ENCODE measurements around the gene PITPNC1.

PITPNC1 gene

GRCh38 chr17:67526700-67527099 is 149.6 kb downstream of the PITPNC1 start:
- Histone ChIP-seq H3K9me3 (ENCODE audit: control insufficient read depth in 2 of 2, low read length in 2 of 2) (no peaks in the 10 kb centered on the region), H3K27me3 (ENCODE audit: control insufficient read depth in 1 of 2, insufficient read depth in 2 of 2, low read length in 2 of 2) (no peaks in the 10 kb centered on the region), H3K36me3 (ENCODE audit: control insufficient read depth in 2 of 2, insufficient read depth in 2 of 2, low read length in 2 of 2) (no peaks in the 10 kb centered on the region), H3K4me1 (ENCODE audit: control insufficient read depth, insufficient read depth, low read length) (peaks cover 10% of the 10 kb centered on the region), H3K4me3 (ENCODE audit: low read length in 2 of 2) (no peak overlapping the region), H3K27ac (ENCODE audit: low read length) (no peak overlapping the region), H3K9ac (ENCODE audit: low read length in 2 of 2) (no peak overlapping the region)

GRCh38 chr17:67528751-67529436 is 151.8 kb downstream of the PITPNC1 start:
- H3K27me3 ChIP-seq (ENCODE audit: control insufficient read depth in 1 of 2, insufficient read depth in 2 of 2, low read length in 2 of 2): no peaks in the 10 kb centered on the region
- H3K27ac ChIP-seq (ENCODE audit: low read length): peak overlapping the region; percentile 31
- no peaks in the 10 kb centered on the region for H3K36me3 ChIP-seq (ENCODE audit: control insufficient read depth in 2 of 2, insufficient read depth in 2 of 2, low read length in 2 of 2)
- H3K4me1 ChIP-seq (ENCODE audit: control insufficient read depth, insufficient read depth, low read length): peaks cover 11% of the 10 kb centered on the region
- no peaks in the 10 kb centered on the region for H3K9me3 ChIP-seq (ENCODE audit: control insufficient read depth in 2 of 2, low read length in 2 of 2)
- peak overlapping the region; percentile 7 to 30 for H3K9ac ChIP-seq (ENCODE audit: low read length in 2 of 2)
- peak overlapping the region; percentile 63 to 72 for H3K4me3 ChIP-seq (ENCODE audit: low read length in 2 of 2)

GRCh38 chr17:67531291-67531690 is 154.2 kb downstream of the PITPNC1 start:
- no peak overlapping the region for H3K27ac ChIP-seq (ENCODE audit: low read length)
- H3K9me3 ChIP-seq (ENCODE audit: control insufficient read depth in 2 of 2, low read length in 2 of 2): no peaks in the 10 kb centered on the region
- H3K36me3 ChIP-seq (ENCODE audit: control insufficient read depth in 2 of 2, insufficient read depth in 2 of 2, low read length in 2 of 2): no peaks in the 10 kb centered on the region
- no peaks in the 10 kb centered on the region for H3K27me3 ChIP-seq (ENCODE audit: control insufficient read depth in 1 of 2, insufficient read depth in 2 of 2, low read length in 2 of 2)
- no peak overlapping the region for H3K9ac ChIP-seq (ENCODE audit: low read length in 2 of 2)
- H3K4me1 ChIP-seq (ENCODE audit: control insufficient read depth, insufficient read depth, low read length): peaks cover 11% of the 10 kb centered on the region
- H3K4me3 ChIP-seq (ENCODE audit: low read length in 2 of 2): no peak overlapping the region

- H3K27ac ChIP-seq (ENCODE audit: low read length): no peak overlapping the region
Observed at GRCh38 chr17:67532326-67532871, 155.3 kb downstream of the PITPNC1 start.

GRCh38 chr17:67534941-67535340 is 157.9 kb downstream of the PITPNC1 start:
- no peak overlapping the region for H3K9ac ChIP-seq (ENCODE audit: low read length in 2 of 2)

More at GRCh38 chr17:67532326-67532871, 155.3 kb downstream of the PITPNC1 start:
- H3K4me1 ChIP-seq (ENCODE audit: control insufficient read depth, insufficient read depth, low read length): peaks cover 11% of the 10 kb centered on the region
- no peak overlapping the region for H3K4me3 ChIP-seq (ENCODE audit: low read length in 2 of 2)
- no peaks in the 10 kb centered on the region for H3K9me3 ChIP-seq (ENCODE audit: control insufficient read depth in 2 of 2, low read length in 2 of 2)
- no peaks in the 10 kb centered on the region for H3K36me3 ChIP-seq (ENCODE audit: control insufficient read depth in 2 of 2, insufficient read depth in 2 of 2, low read length in 2 of 2)
- H3K27me3 ChIP-seq (ENCODE audit: control insufficient read depth in 1 of 2, insufficient read depth in 2 of 2, low read length in 2 of 2): no peaks in the 10 kb centered on the region
- no peak overlapping the region for H3K9ac ChIP-seq (ENCODE audit: low read length in 2 of 2)

GRCh38 chr17:67542219-67543114 is 165.4 kb downstream of the PITPNC1 start:
- H3K9ac ChIP-seq (ENCODE audit: low read length in 2 of 2): no peak overlapping the region
- no peaks in the 10 kb centered on the region for H3K36me3 ChIP-seq (ENCODE audit: control insufficient read depth in 2 of 2, insufficient read depth in 2 of 2, low read length in 2 of 2)
- no peaks in the 10 kb centered on the region for H3K4me1 ChIP-seq (ENCODE audit: control insufficient read depth, insufficient read depth, low read length)
- H3K27ac ChIP-seq (ENCODE audit: low read length): no peak overlapping the region
- H3K4me3 ChIP-seq (ENCODE audit: low read length in 2 of 2): no peak overlapping the region
- no peaks in the 10 kb centered on the region for H3K9me3 ChIP-seq (ENCODE audit: control insufficient read depth in 2 of 2, low read length in 2 of 2)
- no peaks in the 10 kb centered on the region for H3K27me3 ChIP-seq (ENCODE audit: control insufficient read depth in 1 of 2, insufficient read depth in 2 of 2, low read length in 2 of 2)

More at GRCh38 chr17:67534941-67535340, 157.9 kb downstream of the PITPNC1 start:
- Histone ChIP-seq H3K4me1 (ENCODE audit: control insufficient read depth, insufficient read depth, low read length) (peaks cover 3% of the 10 kb centered on the region), H3K27ac (ENCODE audit: low read length) (no peak overlapping the region), H3K4me3 (ENCODE audit: low read length in 2 of 2) (no peak overlapping the region), H3K27me3 (ENCODE audit: control insufficient read depth in 1 of 2, insufficient read depth in 2 of 2, low read length in 2 of 2) (no peaks in the 10 kb centered on the region), H3K9me3 (ENCODE audit: control insufficient read depth in 2 of 2, low read length in 2 of 2) (no peaks in the 10 kb centered on the region), H3K36me3 (ENCODE audit: control insufficient read depth in 2 of 2, insufficient read depth in 2 of 2, low read length in 2 of 2) (no peaks in the 10 kb centered on the region)

GRCh38 chr17:67544364-67544955 is 167.4 kb downstream of the PITPNC1 start:
- Histone ChIP-seq H3K27ac (ENCODE audit: low read length) (no peak overlapping the region), H3K4me1 (ENCODE audit: control insufficient read depth, insufficient read depth, low read length) (no peaks in the 10 kb centered on the region), H3K36me3 (ENCODE audit: control insufficient read depth in 2 of 2, insufficient read depth in 2 of 2, low read length in 2 of 2) (no peaks in the 10 kb centered on the region), H3K4me3 (ENCODE audit: low read length in 2 of 2) (no peak overlapping the region), H3K9me3 (ENCODE audit: control insufficient read depth in 2 of 2, low read length in 2 of 2) (no peaks in the 10 kb centered on the region), H3K27me3 (ENCODE audit: control insufficient read depth in 1 of 2, insufficient read depth in 2 of 2, low read length in 2 of 2) (no peaks in the 10 kb centered on the region), H3K9ac (ENCODE audit: low read length in 2 of 2) (no peak overlapping the region)

- Histone ChIP-seq H3K4me3 (ENCODE audit: low read length in 2 of 2) (no peak overlapping the region), H3K9me3 (ENCODE audit: control insufficient read depth in 2 of 2, low read length in 2 of 2) (no peaks in the 10 kb centered on the region), H3K4me1 (ENCODE audit: control insufficient read depth, insufficient read depth, low read length) (no peaks in the 10 kb centered on the region), H3K36me3 (ENCODE audit: control insufficient read depth in 2 of 2, insufficient read depth in 2 of 2, low read length in 2 of 2) (no peaks in the 10 kb centered on the region), H3K27me3 (ENCODE audit: control insufficient read depth in 1 of 2, insufficient read depth in 2 of 2, low read length in 2 of 2) (no peaks in the 10 kb centered on the region), H3K9ac (ENCODE audit: low read length in 2 of 2) (no peak overlapping the region), H3K27ac (ENCODE audit: low read length) (no peak overlapping the region)
Observed at GRCh38 chr17:67546578-67547527, 169.8 kb downstream of the PITPNC1 start.

GRCh38 chr17:67548693-67549092 is 171.6 kb downstream of the PITPNC1 start:
- Histone ChIP-seq H3K36me3 (ENCODE audit: control insufficient read depth in 2 of 2, insufficient read depth in 2 of 2, low read length in 2 of 2) (no peaks in the 10 kb centered on the region), H3K27ac (ENCODE audit: low read length) (no peak overlapping the region), H3K4me3 (ENCODE audit: low read length in 2 of 2) (no peak overlapping the region), H3K9me3 (ENCODE audit: control insufficient read depth in 2 of 2, low read length in 2 of 2) (no peaks in the 10 kb centered on the region), H3K4me1 (ENCODE audit: control insufficient read depth, insufficient read depth, low read length) (no peaks in the 10 kb centered on the region), H3K27me3 (ENCODE audit: control insufficient read depth in 1 of 2, insufficient read depth in 2 of 2, low read length in 2 of 2) (no peaks in the 10 kb centered on the region), H3K9ac (ENCODE audit: low read length in 2 of 2) (no peak overlapping the region)

GRCh38 chr17:67549820-67550219 is 172.7 kb downstream of the PITPNC1 start:
- no peak overlapping the region for H3K4me3 ChIP-seq (ENCODE audit: low read length in 2 of 2)
- no peaks in the 10 kb centered on the region for H3K27me3 ChIP-seq (ENCODE audit: control insufficient read depth in 1 of 2, insufficient read depth in 2 of 2, low read length in 2 of 2)
- no peaks in the 10 kb centered on the region for H3K9me3 ChIP-seq (ENCODE audit: control insufficient read depth in 2 of 2, low read length in 2 of 2)
- no peak overlapping the region for H3K27ac ChIP-seq (ENCODE audit: low read length)
- H3K4me1 ChIP-seq (ENCODE audit: control insufficient read depth, insufficient read depth, low read length): no peaks in the 10 kb centered on the region
- no peaks in the 10 kb centered on the region for H3K36me3 ChIP-seq (ENCODE audit: control insufficient read depth in 2 of 2, insufficient read depth in 2 of 2, low read length in 2 of 2)
- H3K9ac ChIP-seq (ENCODE audit: low read length in 2 of 2): no peak overlapping the region

Data from stomach smooth muscle (tissue), 2 donors.